ENCODE data around the gene CDH1.
"Not testable (repeated sequence)": the region's sequence is repeated elsewhere in the genome, so short reads cannot be mapped to it uniquely, and the experiment has no call there.

CDH1 gene

GRCh38 chr16:68762996-68763756 lies 26.1 kb downstream of the CDH1 start:
- DNase-seq (ENCODE audit: low read depth in 3 of 3), result no peak

GRCh38 chr16:68764862-68765261 lies 27.8 kb downstream of the CDH1 start:
- peak in 2 of 3 donors; percentile 22 for DNase-seq (ENCODE audit: low read depth in 3 of 3)

- no peak for DNase-seq (ENCODE audit: low read depth in 3 of 3)
These were observed 30.5 kb downstream of the CDH1 start for GRCh38 chr16:68767581-68767980.

GRCh38 chr16:68768175-68768574 lies 31.1 kb downstream of the CDH1 start:
- no peak for DNase-seq (ENCODE audit: low read depth in 3 of 3)

GRCh38 chr16:68768771-68769170 lies 31.7 kb downstream of the CDH1 start:
- DNase-seq (ENCODE audit: low read depth in 3 of 3), result no peak

- DNase-seq (ENCODE audit: low read depth in 3 of 3), result no peak
These were observed 33.6 kb downstream of the CDH1 start for GRCh38 chr16:68770671-68771070.

- no peak for DNase-seq (ENCODE audit: low read depth in 3 of 3)
These were observed 35.1 kb downstream of the CDH1 start for GRCh38 chr16:68772030-68772681.

- no peak for DNase-seq (ENCODE audit: low read depth in 3 of 3)
These were observed 35.8 kb downstream of the CDH1 start for GRCh38 chr16:68772871-68773270.

- no peak for DNase-seq (ENCODE audit: low read depth in 3 of 3)
These were observed 38.0 kb downstream of the CDH1 start for GRCh38 chr16:68774982-68775634.

GRCh38 chr16:68776821-68777485 lies 39.9 kb downstream of the CDH1 start:
- DNase-seq (ENCODE audit: low read depth in 3 of 3), result no peak

- DNase-seq (ENCODE audit: low read depth in 3 of 3), result no peak
These were observed 41.6 kb downstream of the CDH1 start for GRCh38 chr16:68778551-68779231.

- DNase-seq (ENCODE audit: low read depth in 3 of 3), result no peak
These were observed 42.8 kb downstream of the CDH1 start for GRCh38 chr16:68779891-68780290.

GRCh38 chr16:68781784-68782183 lies 44.7 kb downstream of the CDH1 start:
- DNase-seq (ENCODE audit: low read depth in 3 of 3), result no peak

- DNase-seq (ENCODE audit: low read depth in 3 of 3), result no peak
These were observed 45.4 kb downstream of the CDH1 start for GRCh38 chr16:68782198-68783174.

GRCh38 chr16:68784226-68784625 lies 47.1 kb downstream of the CDH1 start:
- DNase-seq (ENCODE audit: low read depth in 3 of 3), result no peak

- DNase-seq (ENCODE audit: low read depth in 3 of 3), result no peak
These were observed 47.6 kb downstream of the CDH1 start for GRCh38 chr16:68784721-68785120.

- DNase-seq (ENCODE audit: low read depth in 3 of 3), result no peak
These were observed 48.6 kb downstream of the CDH1 start for GRCh38 chr16:68785715-68786114.

GRCh38 chr16:68786685-68787418 lies 49.8 kb downstream of the CDH1 start:
- DNase-seq (ENCODE audit: low read depth in 3 of 3), result no peak

- DNase-seq (ENCODE audit: low read depth in 3 of 3), result not testable (repeated sequence)
These were observed 50.3 kb downstream of the CDH1 start for GRCh38 chr16:68787419-68787807.

All from stimulated activated CD4-positive, alpha-beta T cell treated with anti-CD3 and anti-CD28 coated beads, TNF-alpha, amount 100 ng/mL, for 48 hours (primary cell).